Measurements from ENCODE around the gene ARHGAP4.

ARHGAP4 gene

DNA sequence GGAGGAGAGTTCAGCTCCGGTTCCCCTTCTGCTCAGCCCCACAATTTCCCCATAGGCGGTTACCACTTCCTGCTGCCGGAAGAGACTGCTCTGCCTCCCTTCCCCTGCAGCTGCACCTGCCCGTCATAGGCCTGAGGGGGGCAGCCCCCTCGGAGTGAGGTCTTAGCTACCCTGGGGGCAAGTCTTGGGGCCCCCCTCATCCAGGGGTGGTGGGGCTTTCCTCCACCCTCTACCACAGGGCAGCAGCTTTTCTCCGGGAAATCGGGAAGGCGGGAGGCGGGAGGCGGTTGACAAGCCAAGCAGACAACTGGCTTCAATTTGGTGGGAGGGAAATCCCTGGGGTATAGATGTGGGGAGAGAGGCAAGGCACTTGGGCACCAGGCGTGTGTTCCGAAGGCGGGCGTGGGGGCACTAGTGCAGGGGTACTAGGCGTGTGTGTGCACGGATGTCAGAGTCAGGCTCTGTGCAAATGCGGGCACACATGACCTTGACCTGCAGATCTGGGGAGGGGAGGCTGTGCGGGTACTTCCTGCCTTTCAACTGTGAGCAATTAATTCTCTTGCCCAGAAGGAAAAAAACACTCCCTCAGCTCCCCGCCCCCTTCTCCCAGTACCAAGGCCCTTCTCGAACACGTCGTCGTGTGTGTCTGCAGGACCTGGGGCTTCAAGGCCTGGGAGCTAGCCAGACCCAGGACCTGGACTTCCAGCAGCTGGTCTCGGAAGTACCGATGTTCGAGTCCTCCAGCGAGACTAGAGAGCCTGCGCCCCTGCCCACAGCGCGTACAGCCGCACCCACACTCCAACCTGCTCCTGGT lies 1.0 kb upstream of the ARHGAP4 start:
- peak; percentile 69 for DNase-seq (ENCODE audit: low read depth)

DNA sequence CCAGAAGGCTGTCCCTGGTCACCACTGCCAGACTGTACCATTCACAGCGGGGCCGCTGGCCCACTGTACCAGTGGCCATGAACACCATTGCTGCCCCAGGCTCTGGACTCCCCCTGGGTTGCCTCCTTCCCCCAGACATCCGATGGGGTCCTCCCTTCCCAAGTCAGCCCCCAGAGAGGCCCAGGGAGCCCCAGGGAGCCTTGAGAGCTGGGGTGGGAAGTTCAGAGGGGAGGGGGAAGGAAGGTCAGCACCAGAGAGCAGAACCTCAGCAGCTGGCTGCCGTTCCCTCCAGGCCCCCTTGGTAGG lies 441 bp upstream of the ARHGAP4 start:
- no peak for DNase-seq (ENCODE audit: low read depth)

DNA sequence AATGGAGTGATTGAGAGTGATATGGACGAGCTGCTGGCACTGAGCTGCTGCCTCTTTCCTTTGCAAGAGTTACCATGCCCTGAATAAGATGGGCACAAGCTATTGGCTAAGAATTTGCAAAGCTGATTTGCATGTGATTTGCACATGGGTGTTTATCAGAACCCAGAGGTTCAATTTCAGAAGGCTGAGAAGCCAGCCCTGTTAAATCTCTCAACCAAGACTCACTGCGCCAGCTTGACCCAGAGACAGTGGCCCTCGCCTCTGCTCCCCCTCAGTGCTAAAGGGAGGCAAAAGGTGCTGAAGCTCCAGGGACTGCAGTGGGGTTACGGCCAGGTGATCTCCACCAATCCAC lies 701 bp downstream of the ARHGAP4 start:
- no peak for DNase-seq (ENCODE audit: low read depth)

DNA sequence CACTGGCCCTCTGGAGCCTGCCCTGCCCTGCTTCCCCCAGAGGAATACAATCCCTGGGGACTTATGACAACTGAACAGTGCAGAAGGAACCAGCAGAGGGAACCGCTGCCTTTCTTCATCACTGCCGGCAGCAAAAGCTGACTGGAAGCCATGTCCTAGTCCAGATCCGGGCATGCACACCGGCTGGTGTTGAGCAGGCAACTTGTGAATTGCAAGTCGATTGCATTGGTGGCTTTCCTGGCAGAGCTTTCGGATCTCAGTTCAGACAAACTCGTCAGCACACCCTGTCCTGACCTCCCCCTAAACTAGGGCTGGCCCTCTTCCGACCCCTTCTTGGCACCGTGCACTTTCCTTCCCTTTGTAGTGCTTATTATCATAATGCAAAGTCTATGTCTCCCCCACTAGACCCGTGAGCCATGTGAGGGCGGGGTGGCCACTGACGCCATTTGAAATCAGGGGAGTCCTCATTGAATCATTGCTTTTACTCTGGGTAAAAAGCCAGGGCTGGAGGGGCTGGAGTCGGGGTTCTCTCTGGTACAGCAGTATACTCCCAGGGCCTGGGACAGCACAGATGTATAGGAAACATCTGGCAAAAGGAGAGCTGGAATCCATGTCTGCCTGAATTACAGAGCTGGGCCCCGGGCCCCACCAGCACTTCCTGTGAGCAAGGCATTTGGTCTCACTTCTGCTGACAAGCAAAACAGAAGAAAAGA lies 1.8 kb downstream of the ARHGAP4 start:
- no peak for DNase-seq (ENCODE audit: low read depth)

DNA sequence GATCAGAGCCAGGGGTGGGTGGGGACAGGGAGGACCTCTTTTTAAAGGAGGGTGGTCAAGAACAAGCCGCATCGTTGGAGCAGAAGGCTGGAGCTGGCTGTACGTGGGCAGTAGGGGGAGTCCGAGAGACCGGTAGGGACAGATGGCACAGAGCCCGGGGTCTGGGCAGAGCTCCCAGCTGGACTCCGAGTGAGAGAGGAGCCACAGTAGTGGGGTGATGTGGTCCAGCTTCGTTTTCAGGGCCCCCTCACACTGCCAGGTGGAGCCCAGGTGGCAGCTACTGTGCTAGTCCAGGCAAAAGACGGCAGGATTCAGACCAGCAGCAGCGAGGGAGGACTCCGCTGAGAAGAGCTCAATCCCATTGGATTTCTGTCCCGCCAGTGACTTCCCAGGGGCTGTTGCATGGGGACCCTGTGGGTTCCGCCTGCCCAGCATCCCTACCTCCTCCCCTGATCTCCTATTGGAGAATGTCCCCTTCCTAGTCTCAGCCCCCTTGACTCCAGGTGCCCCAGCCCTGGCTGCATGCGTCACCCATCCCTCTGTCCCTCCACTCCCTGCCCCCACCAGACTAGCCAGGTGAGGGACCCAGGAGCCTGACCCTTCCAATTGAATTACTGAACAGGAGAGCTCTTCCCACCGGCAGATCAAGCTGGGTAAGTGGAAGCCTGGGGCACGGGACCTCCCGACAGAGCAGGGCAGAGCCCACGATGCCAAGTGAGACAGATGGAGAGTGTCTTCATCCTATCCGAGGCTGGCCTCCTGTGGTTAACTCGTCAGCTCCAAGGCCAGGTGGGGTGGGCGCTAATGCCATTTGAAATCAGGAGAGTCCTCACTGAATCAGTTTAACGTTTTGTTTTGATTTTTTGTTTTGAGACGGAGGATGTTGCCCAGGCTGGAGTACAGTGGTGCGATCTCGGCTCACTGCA lies 2.9 kb downstream of the ARHGAP4 start:
- no peak for DNase-seq (ENCODE audit: low read depth)

DNA sequence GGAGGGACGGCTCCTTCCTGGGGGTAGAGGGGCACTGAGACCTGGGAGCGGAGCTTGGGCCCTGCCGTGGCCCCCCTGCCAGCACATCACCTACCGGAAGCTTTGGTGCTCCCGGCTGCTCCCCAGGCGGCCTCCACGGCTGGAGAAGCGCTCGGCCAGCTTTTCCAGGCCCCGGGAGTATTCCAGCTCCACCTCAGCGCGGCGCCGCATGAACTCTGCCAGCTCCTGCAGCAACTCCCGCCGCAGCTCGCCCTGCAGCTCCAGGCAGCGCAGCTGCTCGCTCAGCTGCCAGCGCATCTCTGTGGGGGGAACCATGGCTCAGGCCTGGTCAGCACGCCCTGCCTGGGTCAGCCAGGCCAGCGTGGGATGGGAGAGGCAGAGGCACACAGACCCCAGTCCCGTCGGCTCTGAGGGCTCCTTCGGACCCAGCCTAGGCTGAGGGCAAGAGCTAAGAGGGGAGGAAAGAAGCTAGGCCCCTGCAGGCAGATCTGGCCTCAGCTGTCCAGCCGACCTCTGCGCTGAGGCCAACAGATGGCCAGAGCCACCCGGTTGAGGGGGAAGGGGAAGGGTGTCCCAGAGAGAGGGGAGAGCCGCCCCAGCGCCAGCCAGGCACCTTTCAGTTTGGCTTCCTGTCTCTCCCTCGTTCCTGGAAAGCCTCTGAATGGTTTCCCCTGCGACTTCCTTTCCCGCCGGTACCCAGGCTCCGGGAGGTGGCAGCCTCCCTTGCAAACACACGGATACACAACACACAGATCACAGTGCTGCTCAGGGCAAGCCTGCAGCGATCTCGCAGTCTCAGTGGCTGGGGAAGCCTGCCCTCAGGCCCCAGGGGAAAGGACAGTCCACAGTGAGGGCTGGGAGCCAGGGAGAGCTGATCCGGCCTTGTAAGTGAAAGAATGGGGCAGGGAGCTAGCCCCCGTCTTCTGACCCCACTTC lies 4.3 kb downstream of the ARHGAP4 start:
- no peak for DNase-seq (ENCODE audit: low read depth)

DNA sequence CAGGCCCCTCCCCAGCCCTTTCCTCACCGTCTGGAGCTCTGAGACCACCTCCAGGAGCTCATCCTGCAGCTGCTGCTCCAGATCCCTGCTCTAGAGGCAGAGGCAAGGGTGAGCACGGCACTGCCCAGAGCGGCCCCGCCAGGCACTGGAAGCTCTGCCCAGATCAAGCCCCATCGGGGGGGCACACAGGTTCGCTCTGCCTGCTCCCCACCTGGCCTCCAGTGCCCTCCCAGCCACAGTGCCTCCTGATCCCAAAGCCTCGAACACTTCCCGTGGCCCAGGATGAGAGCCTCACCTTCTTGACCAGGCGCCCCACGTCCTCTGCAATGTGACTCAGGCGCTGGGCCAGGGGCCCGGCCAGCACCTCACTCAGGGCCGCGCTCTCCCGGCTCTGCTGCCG lies 5.0 kb downstream of the ARHGAP4 start:
- no peak for DNase-seq (ENCODE audit: low read depth)

DNA sequence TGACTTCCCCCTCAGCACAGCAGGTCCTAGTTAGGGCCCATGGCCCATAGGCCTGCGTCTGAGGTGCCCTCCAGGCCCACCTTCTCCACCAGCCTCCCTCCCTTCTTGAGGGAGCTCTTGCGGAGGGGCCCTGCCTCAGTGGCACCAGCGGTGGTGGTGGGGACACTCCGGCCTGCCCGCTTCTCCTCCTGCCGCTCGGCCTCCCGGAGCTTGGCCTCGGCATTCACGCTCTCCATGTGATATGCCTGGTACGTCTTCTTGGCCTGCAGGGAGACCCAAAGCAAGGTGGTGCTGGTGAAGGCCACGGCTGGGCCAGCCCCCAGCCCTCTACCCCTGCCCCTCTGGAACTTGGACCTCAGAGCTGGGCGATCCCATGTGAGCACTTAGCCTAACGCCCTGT lies 5.5 kb downstream of the ARHGAP4 start:
- DNase-seq (ENCODE audit: low read depth): no peak

DNA sequence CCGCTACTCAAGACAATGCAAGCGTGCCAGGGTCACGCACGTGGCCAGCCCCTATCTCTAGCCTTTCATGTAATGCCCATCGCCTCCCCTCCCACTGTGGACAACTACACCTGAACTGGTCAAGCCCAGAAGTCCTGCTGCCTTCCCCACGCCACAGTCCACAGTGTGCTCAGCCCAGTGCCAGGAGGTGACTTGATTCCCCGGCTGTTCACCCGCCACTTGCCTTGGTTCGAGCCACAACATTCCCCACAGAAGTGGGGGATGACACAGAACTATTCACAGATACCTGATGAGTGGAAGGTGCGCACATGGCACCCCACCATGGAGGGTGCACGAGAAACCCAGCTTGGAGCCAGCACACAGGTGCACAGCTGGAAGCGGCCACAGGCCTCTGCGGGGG lies 6.8 kb downstream of the ARHGAP4 start:
- no peak for DNase-seq (ENCODE audit: low read depth)

DNA sequence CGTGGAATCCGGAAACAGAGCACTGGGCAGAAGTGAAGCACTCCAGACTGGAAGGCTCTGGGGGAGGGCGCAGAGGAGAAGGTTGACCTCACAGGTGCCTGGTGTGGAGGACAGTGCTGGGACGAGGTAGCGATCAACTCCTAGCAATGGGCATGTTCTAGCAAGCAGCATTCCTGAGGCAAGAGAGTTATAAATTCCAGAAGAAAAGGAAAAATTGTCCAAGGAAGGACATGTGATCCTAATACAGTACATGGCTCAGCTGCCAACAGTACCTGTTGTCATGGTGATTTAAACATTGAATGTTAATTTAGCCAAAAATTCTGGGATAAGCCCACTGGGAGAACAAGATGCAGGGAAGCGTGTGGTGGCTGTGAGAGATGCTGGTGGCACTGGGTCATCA lies 8.2 kb downstream of the ARHGAP4 start:
- DNase-seq (ENCODE audit: low read depth): no peak

DNA sequence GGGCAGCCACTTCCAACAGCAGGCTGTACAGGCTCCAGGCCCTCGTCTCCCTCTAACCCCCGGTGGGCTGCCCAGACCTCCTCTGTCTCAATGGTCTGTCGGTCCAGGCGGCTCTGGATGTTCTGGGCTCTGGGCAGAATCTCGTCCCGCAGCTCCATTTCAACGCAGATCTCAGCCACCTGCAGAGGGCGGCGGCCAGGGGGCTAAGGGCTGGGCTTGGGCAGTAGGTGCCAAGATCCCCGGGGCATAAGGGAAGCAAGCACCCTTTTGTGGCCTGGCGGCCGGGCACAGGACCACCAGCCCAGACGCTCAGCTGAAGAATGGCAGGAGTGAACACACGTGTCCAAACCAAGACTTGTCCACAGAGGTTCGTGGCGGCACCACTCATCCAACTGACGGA lies 12.4 kb downstream of the ARHGAP4 start:
- no peak for DNase-seq (ENCODE audit: low read depth)

DNA sequence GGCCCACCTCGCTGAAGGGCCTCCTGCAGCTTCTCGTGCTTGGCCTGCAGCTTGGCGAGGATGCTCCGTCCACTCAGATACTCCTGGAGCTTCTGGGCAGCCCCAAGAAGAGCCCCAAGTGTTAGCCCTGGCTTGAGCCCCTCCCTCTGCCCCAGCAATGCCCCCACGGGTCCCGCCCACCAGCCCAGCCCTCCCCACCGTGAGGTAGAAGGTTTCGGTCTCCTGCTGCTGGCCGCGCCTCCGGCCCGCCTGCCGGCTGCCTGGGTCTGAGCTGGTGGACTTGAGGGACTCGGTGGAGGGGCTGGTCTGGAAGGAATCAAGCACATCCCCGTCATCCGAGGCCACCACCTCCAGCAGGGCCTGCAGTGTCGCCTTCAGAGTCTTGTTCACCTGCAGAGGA lies 12.9 kb downstream of the ARHGAP4 start:
- DNase-seq (ENCODE audit: low read depth): no peak

DNA sequence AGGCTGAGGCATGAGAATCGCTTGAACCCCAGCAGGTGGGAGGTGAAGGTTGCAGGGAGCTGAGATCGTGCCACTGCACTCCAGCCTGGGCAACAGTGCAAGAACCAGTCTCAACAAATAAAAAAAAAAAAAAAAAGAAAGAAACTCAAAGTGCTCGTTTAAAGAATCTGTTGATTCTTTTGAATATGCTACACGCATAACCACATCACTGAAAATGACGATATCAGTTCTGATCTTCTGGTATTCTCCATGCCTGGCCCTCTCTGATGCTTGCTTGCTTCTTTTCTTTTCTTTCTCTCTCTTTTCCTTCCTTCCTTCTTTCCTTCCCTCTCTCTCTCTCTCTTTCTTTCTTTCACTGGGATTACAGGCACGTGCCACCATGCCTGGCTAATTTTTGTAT lies 14.3 kb downstream of the ARHGAP4 start:
- no peak for DNase-seq (ENCODE audit: low read depth)

DNA sequence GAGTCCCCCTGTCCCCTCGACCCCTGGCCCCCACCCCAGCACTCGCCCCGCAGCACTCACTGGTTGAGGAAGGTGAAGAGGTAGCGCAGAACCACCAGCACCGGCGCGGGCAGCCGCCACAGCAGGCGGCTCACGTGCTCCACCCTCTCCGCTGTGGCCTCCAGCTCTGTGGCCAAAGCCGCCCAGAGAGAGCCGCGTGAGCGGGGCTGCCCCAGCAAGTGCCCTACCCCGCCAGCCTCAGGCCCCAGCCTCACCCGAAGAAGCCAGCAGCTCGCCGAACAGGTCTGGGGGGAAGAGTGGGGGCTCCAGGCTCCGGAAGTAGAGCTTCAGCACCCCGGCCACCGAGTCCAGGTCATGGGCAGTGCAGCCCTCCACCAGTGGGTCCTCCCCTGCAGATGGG lies 15.6 kb downstream of the ARHGAP4 start:
- no peak for DNase-seq (ENCODE audit: low read depth)

DNA sequence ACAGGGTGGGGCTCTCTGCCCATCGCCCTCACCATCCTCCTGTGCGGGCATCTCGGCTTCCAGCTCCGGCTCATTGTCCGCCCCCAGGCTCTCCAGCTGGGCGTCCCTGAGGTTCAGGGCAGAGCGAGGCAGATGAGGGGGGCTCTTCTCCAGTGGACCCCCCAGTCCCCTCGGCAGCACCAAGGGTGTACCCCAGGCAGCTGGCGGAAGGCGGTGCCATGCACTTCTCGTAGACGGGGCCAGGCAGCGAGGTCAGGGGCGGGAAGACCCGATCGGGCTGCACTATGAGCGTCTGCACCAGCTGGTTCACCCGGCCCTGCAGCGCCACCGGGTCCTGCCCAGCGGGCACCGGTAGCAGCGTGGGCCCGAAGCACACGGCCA lies 16.1 kb downstream of the ARHGAP4 start:
- DNase-seq (ENCODE audit: low read depth): no peak

DNA sequence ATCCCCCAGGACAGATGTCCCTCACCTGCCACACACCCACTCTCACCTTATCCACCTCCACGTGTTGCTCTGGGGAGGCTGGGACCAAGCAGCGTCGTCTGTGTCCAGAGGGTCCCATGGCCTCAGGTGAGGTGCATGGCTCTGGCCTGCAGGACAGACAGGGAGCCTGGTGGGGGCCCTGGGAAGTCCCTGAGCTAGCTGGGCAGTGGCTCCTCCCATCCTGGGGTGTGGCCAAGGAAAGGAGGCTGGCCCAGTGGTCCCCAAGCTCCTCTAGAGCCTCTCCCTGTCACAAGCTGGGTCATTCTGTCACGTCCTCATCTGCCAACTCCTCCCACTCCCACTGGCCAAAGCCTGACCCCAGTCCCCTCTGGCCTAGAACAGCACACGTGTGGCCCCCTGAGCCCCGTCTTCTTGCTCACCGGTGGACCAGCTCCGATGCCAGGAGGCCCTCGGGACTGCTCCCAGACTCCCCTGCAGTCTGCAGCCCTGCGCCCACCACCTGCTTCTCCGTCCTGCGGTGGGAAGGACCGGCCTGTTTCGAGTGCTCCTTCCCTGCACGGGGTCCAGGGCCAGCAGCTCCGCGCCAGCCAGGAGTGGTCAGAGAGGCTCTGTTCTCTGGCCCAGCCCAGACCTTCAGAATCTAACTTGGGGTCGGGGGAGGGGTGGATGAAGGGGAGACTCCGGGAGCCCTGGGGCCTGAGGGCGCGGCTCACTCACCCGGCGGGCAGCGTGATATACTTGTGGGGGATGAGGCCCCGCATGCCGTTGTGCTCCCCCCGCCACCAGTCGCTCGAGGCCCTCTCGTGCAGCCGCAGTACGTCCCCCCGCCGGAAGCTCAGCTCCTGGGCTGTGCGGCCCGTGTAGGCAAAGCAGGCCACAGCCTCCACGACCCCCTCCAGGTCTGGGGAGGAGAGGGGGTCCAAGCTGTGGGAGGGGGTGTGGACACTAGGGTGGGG lies 16.8 kb downstream of the ARHGAP4 start:
- no peak for DNase-seq (ENCODE audit: low read depth)

DNA sequence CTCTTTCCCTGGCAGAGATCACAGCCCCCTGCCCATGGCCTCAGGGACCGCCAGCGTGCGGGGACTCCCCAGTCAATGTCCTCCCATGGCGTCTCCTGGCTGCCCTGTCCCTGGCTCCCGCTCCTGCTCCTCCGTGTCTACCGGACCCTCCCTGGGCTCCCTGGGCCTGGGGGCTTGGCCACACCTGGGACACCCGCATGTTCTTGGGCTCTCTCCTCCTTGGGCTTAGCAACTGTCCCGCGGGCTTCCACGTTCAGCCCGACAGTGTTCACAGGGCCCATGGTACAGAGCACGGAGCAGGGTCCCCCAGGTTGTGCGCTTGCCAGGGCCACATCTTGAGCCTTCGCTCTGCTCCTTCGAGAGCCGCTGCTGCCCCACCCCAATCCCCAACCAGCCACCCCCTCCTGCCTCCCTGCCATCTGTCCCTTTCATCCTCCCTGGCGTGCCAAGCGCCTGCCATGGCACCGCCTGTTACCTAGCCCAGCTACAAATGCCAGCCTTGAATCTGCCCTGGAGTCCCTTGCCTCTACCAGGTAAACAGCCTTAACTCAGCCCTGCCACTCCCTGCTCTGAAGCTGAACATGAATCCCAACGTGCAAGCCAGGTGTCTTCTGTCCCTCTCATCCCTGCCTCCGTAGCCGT lies 17.7 kb downstream of the ARHGAP4 start:
- DNase-seq (ENCODE audit: low read depth): no peak

DNA sequence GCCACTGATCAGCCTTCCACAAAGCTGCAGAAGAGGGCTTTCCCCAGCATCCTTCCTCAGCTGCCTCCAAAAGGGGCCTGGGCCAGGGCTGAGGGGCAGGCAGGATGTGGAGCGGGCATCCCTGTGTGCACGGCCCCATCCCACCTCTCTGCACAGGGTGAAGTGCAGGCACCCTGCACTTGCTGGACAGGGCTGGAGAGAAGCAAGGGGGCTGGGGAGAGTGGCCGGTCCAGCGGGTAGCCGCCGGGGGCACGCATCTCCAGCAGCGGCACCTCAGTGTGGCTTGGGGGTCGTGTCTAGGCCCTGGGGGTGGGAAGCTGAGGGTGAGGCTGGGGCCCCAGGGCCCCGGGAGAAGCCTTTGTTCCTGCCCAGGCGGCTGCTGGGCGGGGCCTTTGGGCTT lies 18.6 kb downstream of the ARHGAP4 start:
- DNase-seq (ENCODE audit: low read depth): no peak

DNA sequence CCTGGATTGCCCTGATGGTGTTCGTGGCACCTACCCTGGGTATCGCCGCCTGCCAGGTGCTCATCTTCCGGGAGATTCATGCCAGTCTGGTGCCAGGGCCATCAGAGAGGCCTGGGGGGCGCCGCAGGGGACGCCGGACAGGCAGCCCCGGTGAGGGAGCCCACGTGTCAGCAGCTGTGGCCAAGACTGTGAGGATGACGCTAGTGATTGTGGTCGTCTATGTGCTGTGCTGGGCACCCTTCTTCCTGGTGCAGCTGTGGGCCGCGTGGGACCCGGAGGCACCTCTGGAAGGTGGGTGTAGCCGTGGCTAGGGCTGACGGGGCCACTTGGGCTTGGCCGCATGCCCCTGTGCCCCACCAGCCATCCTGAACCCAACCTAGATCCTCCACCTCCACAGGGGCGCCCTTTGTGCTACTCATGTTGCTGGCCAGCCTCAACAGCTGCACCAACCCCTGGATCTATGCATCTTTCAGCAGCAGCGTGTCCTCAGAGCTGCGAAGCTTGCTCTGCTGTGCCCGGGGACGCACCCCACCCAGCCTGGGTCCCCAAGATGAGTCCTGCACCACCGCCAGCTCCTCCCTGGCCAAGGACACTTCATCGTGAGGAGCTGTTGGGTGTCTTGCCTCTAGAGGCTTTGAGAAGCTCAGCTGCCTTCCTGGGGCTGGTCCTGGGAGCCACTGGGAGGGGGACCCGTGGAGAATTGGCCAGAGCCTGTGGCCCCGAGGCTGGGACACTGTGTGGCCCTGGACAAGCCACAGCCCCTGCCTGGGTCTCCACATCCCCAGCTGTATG lies 19.7 kb downstream of the ARHGAP4 start:
- no peak for DNase-seq (ENCODE audit: low read depth)

Data from activated T-helper 1 cell treated with Interleukin-2 at 50 U/mL for 16 hours (primary cell).